HepG2 (cell line): ENCODE results near the gene SLC2A14. TPM values are rescaled to one million over a fixed set of nuclear protein-coding genes. Genes with fewer than 3 reads are reported as not detected.
A peak's percentile ranks its signal among the peaks of the same experiment; 100 is the strongest.
"Not testable (repeated sequence)": the region's sequence is repeated elsewhere in the genome, so short reads cannot be mapped to it uniquely, and the experiment has no call there.

Experiments
- ATF2 ChIP-seq: sonication (generic); formaldehyde crosslinking; IDR thresholded peaks from 2 replicates; pipeline ENCODE4 v1.4.0; 2020; ENCODE audit warnings: missing genetic modification reagents
- CEBPG ChIP-seq: IDR thresholded peaks from 2 replicates; pipeline ENCODE4 v1.6.1; 2016
- CREM ChIP-seq, 2 experiments: sonication (generic) in 1 of 2; formaldehyde crosslinking in 1 of 2; IDR thresholded peaks; 2 replicates each; pipeline versions ENCODE4 v1.4.0 to v1.6.1; 2016 to 2020; ENCODE audit warnings: antibody characterized with exemption in 1 of 2, mild to moderate bottlenecking in 1 of 2, missing genetic modification reagents in 1 of 2
- ERF ChIP-seq: IDR thresholded peaks from 2 replicates; pipeline ENCODE4 v1.6.1; 2018; ENCODE audit warnings: missing biosample characterization, missing genetic modification reagents
- GATAD1 ChIP-seq: IDR thresholded peaks from 2 replicates; pipeline ENCODE4 v1.6.1; 2016; ENCODE audit warnings: missing genetic modification reagents, missing compliant biosample characterization
- GATAD2A ChIP-seq: IDR thresholded peaks from 2 replicates; pipeline ENCODE4 v1.6.1; 2016
- GFI1 ChIP-seq: sonication (generic); formaldehyde crosslinking; IDR thresholded peaks from 2 replicates; pipeline ENCODE4 v1.5.0; 2020; ENCODE audit warnings: missing genetic modification reagents, mild to moderate bottlenecking, borderline replicate concordance
- HMG20A ChIP-seq: IDR thresholded peaks from 2 replicates; pipeline ENCODE4 v1.6.1; 2016; ENCODE audit warnings: borderline replicate concordance
- HNF1A ChIP-seq, 2 experiments: sonication (generic) in 1 of 2; formaldehyde crosslinking in 1 of 2; IDR thresholded peaks; 2 replicates each; pipeline versions ENCODE4 v1.4.0 to v1.6.1; 2016 to 2020; ENCODE audit warnings: borderline replicate concordance in 1 of 2, low read depth in 1 of 2, mild to moderate bottlenecking in 1 of 2, missing genetic modification reagents in 1 of 2
- ISL2 ChIP-seq: sonication (generic); formaldehyde crosslinking; IDR thresholded peaks from 2 replicates; pipeline ENCODE4 v1.5.0; 2020; ENCODE audit warnings: missing genetic modification reagents
- KLF16 ChIP-seq, 2 experiments: sonication (generic) in 1 of 2; formaldehyde crosslinking in 1 of 2; IDR thresholded peaks; 2 replicates each; pipeline versions ENCODE4 v1.6.1 to v1.8.0; 2016 to 2023; ENCODE audit warnings: missing genetic modification reagents in 2 of 2, missing compliant biosample characterization in 1 of 2
- MIXL1 ChIP-seq: IDR thresholded peaks from 2 replicates; pipeline ENCODE4 v1.6.1; 2016
- MLX ChIP-seq: IDR thresholded peaks from 2 replicates; pipeline ENCODE4 v1.6.1; 2016
- NCOA2 ChIP-seq: sonication (generic); formaldehyde crosslinking; IDR thresholded peaks from 2 replicates; pipeline ENCODE4 v1.8.0; 2022; ENCODE audit warnings: inconsistent platforms
- NR2F1 ChIP-seq, 2 experiments: fragments of 450-650 bp in 1 of 2; formaldehyde crosslinking in 1 of 2; IDR thresholded peaks; 2 replicates each; pipeline versions ENCODE4 v1.5.0 to v1.6.1; 2016 to 2020; ENCODE audit warnings: mild to moderate bottlenecking in 1 of 2, missing compliant biosample characterization in 1 of 2, missing genetic modification reagents in 1 of 2, moderate library complexity in 1 of 2
- PAXIP1 ChIP-seq: sonication (generic); formaldehyde crosslinking; conservative IDR thresholded peaks from 2 replicates; pipeline ENCODE4 v1.4.0; 2020; ENCODE audit warnings: mild to moderate bottlenecking, missing genetic modification reagents, moderate library complexity
- TCF7 ChIP-seq: sonication (generic); IDR thresholded peaks from 2 replicates; pipeline ENCODE4 v1.6.1; 2016; ENCODE audit warnings: antibody characterized with exemption, low read depth
- TEAD3 ChIP-seq: optimal IDR thresholded peaks from 2 replicates; pipeline ENCODE3; 2016; ENCODE audit warnings: borderline replicate concordance
- ZBTB7B ChIP-seq: sonication (generic); formaldehyde crosslinking; IDR thresholded peaks from 2 replicates; pipeline ENCODE4 v1.4.0; 2020; ENCODE audit warnings: missing genetic modification reagents
- ZNF615 ChIP-seq: sonication (generic); formaldehyde crosslinking; IDR thresholded peaks from 2 replicates; pipeline ENCODE4 v1.5.0; 2020; ENCODE audit warnings: mild to moderate bottlenecking, missing genetic modification reagents, borderline replicate concordance
- ZNF629 ChIP-seq: sonication (generic); formaldehyde crosslinking; conservative IDR thresholded peaks from 2 replicates; pipeline ENCODE4 v1.5.0; 2020; ENCODE audit warnings: missing genetic modification reagents
- polyA plus RNA-seq, 8 experiments: library from polyadenylated mRNA; depleted of rRNA in 3 of 8; stranded (reverse) in 7 of 8; unstranded in 1 of 8; fragments of >200 nt; fragmentation: Illumina TruSeq in 4 of 8; extraction: Trizol in 4 of 8; gene quantifications; 2 replicates each; pipeline versions ENCODE4 v1.2.1 to v1.2.3, GENCODE V29; 2011 to 2016; ENCODE audit warnings: low read depth in 4 of 8, missing spikeins in 1 of 8, mixed read lengths in 1 of 8; ENCODE audit not compliant: insufficient read depth in 1 of 8
- total RNA-seq, 5 experiments: library from RNA; depleted of rRNA; stranded (reverse); fragments of >200 nt; fragmentation: Illumina TruSeq; extraction: Trizol; gene quantifications; 2 replicates each; pipeline ENCODE4 v1.2.3, GENCODE V29; 2016; ENCODE audit warnings: low read depth in 1 of 5

Gene SLC2A14
- total and polyA plus RNA-seq, 2 of the 13 experiments (the other 11 are each of a cell fraction or from before 2014, with no cell fraction given), result 7.7 to 39.0 TPM

GRCh38 chr12:7905600-7906125 is 32.9 kb upstream of the SLC2A14 start (continued):
- TF ChIP-seq PAXIP1 (peak; percentile 80), ZNF629 (CRISPR knock-in tag) (0 out of 2 replicates have a peak, but pooled peaks have one; percentile 7), ATF2 (CRISPR knock-in tag) (0 out of 2 replicates have a peak, but pooled peaks have one; percentile 37), TCF7 (peak; percentile 85), MIXL1 (CRISPR knock-in tag) (peak; percentile 78), NCOA2 (CRISPR knock-in tag) (peak; percentile 88), MLX (CRISPR knock-in tag) (0 out of 2 replicates have a peak, but pooled peaks have one; percentile 21), GATAD1 (CRISPR knock-in tag) (0 out of 2 replicates have a peak, but pooled peaks have one; percentile 23), HNF1A (CRISPR knock-in tag; IDR thresholded peaks at IDR 0.05; ENCODE audit: borderline replicate concordance) (peak; percentile 46; the same call in 1 of the 2 replicates), KLF16 (CRISPR knock-in tag; IDR thresholded peaks at IDR 0.05) (0 out of 4 replicates have a peak, but pooled peaks of 1 of the 2 experiments have one; percentile 47), ERF (CRISPR knock-in tag) (peak; percentile 27; the same call in 1 of the 2 replicates), NR2F1 (CRISPR knock-in tag; IDR thresholded peaks at IDR 0.05) (peak in 1 of 2 experiments; percentile 78; a peak in 2 of 4 replicates), CREM (IDR thresholded peaks at IDR 0.05) (peak; percentile 85), GFI1 (peak; percentile 57; the same call in 1 of the 2 replicates), GATAD2A (CRISPR knock-in tag) (peak; percentile 85), HMG20A (peak; percentile 77), ZNF615 (0 out of 2 replicates have a peak, but pooled peaks have one; percentile 44), ZBTB7B (peak; percentile 84), CEBPG (CRISPR knock-in tag) (peak; percentile 60), TEAD3 (CRISPR knock-in tag) (peak; percentile 16), ISL2 (CRISPR knock-in tag) (peak; percentile 90)
- not testable (repeated sequence) for TF ChIP-seq HNF1A (IDR thresholded peaks at IDR 0.05; ENCODE audit: low read depth); CREM (CRISPR knock-in tag; IDR thresholded peaks at IDR 0.05)
